GM21717 (cell line): Measurements from ENCODE around the gene PRDX2.
A peak's percentile ranks its signal among the peaks of the same experiment; 100 is the strongest.

Experiments used
- ATAC-seq: cut with Tn5 transposase; IDR thresholded peaks from one replicate; pipeline ENCODE4 v1.9.1; 2021; ENCODE audit warnings: mild to moderate bottlenecking, moderate library complexity; ENCODE audit not compliant: unreplicated experiment

PRDX2 gene

DNA sequence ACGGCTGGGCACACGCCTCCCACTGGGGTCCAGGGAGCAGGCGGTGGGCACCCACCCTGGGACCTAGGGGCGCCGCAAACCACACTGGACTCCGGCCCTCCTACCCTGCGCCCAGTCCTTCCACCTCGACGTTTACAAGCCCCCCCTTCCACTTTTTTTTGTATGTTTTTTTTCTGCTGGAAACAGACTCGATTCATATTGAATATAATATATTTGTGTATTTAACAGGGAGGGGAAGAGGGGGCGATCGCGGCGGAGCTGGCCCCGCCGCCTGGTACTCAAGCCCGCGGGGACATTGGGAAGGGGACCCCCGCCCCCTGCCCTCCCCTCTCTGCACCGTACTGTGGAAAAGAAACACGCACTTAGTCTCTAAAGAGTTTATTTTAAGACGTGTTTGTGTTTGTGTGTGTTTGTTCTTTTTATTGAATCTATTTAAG, 8.7 kb downstream of the PRDX2 start:
- ATAC-seq = no peak

DNA sequence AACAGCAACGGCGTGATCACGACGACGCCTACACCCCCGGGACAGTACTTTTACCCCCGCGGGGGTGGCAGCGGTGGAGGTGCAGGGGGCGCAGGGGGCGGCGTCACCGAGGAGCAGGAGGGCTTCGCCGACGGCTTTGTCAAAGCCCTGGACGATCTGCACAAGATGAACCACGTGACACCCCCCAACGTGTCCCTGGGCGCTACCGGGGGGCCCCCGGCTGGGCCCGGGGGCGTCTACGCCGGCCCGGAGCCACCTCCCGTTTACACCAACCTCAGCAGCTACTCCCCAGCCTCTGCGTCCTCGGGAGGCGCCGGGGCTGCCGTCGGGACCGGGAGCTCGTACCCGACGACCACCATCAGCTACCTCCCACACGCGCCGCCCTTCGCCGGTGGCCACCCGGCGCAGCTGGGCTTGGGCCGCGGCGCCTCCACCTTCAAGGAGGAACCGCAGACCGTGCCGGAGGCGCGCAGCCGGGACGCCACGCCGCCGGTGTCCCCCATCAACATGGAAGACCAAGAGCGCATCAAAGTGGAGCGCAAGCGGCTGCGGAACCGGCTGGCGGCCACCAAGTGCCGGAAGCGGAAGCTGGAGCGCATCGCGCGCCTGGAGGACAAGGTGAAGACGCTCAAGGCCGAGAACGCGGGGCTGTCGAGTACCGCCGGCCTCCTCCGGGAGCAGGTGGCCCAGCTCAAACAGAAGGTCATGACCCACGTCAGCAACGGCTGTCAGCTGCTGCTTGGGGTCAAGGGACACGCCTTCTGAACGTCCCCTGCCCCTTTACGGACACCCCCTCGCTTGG, 9.3 kb downstream of the PRDX2 start:
- no peak for ATAC-seq

DNA sequence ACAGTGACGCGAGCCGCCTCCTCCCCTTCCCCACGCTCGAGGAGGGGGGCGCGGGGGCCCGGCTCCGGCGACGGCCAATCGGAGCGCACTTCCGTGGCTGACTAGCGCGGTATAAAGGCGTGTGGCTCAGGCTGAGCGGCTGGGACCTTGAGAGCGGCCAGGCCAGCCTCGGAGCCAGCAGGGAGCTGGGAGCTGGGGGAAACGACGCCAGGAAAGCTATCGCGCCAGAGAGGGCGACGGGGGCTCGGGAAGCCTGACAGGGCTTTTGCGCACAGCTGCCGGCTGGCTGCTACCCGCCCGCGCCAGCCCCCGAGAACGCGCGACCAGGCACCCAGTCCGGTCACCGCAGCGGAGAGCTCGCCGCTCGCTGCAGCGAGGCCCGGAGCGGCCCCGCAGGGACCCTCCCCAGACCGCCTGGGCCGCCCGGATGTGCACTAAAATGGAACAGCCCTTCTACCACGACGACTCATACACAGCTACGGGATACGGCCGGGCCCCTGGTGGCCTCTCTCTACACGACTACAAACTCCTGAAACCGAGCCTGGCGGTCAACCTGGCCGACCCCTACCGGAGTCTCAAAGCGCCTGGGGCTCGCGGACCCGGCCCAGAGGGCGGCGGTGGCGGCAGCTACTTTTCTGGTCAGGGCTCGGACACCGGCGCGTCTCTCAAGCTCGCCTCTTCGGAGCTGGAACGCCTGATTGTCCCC, 10.1 kb downstream of the PRDX2 start, which contains the start of gene JUNB:
JUNB (plus strand) TSS at position 142 of the 706 bp plus-strand sequence; CDS start at position 428, 286 bp downstream.
- ATAC-seq = no peak

DNA sequence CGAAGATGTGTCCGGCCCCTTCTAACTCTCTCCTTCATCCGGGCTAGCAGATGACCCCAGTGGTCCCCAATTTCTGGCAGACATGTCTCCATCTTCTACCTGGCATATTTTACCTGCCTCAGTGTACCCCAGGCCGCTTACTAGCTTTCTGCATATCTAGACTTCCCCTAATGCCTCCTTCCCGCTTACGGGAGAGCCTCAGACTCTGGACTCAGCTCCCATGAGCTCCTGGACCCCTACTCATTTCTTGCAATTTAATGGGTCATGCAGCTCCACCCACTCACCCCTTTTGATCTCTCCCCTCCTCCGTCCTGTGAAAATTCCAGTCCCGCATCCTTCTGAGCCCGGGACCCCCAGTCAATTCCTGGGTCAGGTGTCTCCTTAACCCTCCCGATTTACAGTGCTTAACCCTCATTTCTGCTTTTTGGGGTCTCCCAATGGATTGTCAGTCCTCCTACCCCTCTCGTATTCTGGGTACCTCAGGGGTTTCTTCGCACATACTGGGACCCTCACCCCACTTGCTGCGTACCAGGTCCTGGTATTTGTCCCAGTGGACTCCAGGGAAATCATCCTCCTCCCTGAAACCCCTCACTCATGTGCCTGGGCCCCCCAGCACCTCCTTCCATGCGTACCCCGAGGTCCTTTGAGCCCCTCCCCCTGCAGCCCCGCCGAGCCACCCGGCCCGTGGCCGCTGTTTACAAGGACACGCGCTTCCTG, 10.8 kb downstream of the PRDX2 start:
- ATAC-seq = no peak

DNA sequence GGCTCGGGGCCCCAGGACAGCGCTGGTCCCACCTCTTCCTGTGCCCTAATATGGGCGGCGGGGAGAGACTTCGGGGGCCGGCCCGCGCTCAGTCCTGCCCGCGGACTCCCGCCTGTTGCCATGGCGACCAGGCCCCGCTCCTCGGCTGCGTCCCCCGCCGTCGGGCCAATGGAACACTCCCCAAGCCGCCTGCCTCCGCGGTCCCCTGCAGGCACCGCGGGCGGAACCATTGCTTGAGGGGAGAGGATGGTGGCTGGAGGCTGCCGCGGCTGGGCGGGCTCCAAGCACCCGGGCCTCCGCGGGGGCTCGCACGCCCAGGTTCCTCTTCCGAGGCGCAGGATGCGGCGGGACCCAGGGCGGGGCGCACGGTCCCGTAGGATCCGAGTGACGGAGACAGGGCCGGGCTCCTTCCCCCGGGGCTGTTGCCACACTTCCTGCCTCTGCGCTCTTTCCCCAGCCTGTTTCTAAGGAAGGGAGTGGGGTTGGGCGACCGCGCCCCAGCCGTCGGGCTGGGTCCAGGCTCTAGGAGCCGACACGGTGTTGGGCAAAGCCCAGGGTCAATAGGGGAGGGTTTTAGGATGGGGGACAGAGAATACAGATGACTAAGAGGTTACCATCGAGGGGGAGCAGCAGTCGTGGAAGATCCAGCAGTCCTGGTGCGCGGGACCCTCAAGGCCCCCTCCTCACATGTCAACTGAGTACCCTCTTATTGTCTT, 11.5 kb downstream of the PRDX2 start:
- peak; percentile 31 for ATAC-seq

DNA sequence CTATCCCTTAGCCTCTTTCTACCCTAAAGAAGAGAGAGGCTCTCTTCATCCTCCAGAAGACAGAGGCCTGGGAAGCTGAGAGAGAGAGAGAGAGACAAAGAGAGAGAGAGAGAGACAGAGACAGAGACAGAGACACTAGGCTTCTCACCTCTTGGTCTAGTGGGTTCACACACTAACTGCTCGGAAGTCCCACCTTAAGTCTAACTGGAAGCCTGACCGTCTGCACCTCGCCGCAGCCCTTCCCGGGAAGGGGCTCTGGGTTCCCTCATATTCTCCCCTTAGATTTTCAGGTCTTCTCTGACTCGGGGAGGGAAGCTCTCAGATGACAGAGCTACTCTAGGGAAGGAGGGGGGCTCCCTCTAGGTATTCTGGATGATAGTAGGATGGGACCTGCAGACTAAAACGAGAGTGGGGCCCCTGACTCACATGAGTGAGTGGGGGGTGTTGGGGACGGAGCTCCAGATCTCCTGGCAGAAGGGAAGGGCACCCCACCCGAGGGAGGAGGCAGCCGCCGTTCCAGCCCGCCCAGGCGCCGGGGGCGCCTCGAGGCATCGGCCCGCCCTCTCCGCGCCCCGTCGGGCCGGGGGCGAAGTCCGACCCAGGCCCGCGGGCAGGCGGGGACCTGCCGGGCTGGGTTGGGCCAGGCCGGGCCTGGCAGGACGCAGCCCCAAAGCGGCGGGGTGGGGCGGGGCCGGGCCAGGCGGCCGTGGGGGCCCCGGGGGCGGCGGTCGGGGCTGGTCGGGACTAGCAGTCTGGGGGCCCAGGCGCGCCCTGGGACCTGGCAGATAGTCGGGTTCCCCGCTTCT, 12.3 kb downstream of the PRDX2 start:
- no peak for ATAC-seq

DNA sequence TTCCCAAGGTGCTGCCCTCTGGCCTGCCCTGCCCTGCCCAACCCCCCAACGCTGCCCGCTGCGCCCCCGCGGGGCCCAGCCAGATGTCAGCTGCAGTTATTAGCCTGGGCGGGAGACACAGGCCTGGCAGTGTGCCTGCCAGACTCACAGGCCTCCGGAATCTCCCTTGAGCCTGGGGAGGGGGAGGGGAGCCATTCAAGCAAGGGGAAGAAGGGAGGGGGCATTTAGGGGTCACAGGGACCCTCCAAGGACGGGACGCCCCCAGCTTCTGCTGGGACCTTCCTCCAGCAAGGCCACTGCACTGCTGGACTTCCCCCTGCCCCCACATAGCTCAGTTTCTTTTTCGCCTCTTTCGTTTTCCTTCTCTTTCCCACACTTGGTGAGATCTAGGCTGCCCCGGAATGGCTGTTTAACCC, 12.9 kb downstream of the PRDX2 start:
- no peak for ATAC-seq

DNA sequence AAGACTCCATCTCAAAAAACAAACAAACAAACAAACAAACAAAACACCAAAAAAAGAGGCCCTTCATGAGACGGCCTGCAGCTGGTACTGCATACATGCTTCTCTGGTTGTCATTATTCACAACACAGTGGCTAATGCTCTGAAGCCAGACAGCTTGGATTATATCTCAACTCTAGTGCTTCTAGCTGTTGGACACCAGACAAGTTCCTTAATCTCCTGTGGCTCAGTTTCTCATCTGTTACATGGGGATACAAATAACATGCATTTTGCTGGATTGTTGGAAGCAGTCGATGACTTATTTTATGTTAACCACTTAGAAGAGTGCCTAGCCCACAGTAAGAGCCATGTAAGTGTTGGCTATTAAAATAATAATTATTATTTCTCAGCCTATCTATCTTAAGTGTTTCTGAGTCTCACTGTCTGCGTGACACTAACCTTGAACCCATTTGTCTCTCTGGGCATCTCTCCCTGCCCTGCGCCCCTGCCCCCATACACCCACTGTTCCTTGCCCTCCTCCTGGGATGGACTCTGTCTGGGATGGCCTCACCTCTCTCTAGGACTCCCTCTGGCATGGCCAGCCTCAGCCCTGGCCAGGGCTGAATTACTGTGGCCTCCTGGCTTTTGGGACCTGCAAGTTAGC, 13.4 kb downstream of the PRDX2 start:
- ATAC-seq = no peak

DNA sequence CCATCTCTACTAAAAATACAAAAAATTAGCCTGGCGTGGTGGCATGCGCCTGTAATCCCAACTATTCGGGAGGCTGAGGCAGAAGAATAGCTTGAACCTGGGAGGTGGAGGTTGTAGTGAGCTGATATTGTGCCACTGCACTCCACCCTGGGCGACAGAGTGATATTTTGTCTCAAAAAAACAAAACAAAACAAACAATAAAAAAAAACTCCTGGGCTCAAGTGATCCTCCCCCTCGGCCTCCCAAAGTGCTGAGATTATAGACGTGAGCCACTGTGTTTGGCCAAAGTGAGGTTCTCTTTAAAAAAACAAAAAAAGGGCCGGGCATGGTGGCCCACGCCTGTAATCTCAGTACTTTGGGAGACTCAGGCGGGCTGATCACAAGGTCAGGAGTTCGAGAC, 14.1 kb downstream of the PRDX2 start:
- ATAC-seq = no peak

DNA sequence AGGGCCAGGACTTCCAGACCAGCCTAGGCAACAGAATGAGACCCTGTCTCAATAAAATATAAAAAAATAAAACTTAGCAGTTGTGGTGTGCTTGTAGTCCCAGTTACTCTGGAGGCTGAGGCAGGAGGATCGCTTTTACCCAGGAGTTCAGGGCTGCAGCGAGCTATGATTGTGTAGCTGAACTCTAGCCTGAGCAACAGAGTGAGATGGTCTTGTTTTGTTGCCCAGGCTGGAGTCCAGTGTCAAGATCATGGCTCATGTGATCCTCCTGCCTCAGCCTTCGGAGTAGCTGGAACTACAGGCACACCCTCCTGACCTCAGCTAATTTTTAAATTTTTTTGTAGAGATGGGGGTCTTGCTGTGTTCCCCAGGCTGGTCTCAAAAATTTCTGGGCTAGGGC, 14.6 kb downstream of the PRDX2 start:
- no peak for ATAC-seq

DNA sequence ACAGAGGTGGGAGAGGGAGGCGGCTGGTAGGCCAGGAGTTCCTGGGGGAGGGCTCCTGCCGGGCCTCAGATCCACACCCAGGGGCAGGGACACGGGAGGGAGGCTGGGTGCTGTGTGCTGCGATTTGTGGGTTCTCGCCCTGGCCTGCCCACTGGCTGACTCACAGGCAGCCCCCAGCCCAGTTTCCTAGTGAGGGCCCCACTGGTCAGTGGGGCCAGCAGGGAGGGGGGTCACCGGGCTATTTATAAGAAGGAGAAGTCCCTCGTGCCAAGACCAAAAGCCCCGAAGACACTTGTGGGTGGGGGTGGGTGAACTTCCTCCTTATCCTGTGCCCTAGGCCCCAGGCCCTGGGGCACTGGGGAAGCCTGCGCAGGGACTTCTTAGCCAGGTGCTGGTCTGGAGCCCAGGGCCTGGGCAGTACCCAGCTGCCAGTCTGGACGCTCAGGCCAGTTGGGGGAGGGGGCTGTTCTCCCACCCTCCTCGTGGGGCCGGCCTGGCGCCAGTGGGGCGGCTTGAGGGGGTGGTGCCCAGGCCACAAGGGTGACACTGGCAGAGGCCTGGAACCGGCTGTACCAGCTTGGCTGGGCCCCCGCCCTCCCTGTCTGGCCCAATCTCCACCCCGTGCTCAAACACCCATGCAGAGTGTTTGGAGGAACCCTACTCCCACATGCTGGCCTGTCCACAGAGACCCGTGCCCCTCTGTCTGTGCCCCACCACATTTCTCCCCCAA, 15.3 kb downstream of the PRDX2 start:
- ATAC-seq = no peak

DNA sequence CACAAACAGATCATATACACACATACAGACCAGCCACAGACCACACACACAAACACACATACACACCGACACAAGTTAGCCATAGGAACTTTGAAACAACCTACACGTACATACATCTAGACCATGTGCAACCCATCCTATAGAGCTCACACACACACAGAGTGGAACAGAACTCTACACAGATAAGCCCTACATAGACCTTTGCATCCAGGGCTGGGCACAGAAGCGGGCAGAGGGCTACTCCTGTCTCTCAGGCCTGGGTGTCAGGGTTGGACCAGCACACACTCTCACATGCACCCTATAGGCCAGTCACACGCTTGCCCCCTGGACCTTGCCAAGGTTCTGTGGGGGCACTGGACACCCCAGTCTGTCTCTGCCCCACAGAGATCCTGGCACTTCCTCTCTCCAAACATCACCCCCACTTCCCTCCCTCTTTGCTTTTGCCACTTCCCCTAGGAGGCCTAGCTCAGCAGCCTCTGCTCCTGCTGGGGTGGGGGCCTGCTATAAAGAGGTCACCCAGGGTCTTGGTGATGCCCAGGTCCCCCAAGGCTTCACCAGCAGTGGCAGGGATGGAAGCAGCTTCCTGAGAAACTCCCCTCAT, 16.1 kb downstream of the PRDX2 start:
- ATAC-seq = no peak

DNA sequence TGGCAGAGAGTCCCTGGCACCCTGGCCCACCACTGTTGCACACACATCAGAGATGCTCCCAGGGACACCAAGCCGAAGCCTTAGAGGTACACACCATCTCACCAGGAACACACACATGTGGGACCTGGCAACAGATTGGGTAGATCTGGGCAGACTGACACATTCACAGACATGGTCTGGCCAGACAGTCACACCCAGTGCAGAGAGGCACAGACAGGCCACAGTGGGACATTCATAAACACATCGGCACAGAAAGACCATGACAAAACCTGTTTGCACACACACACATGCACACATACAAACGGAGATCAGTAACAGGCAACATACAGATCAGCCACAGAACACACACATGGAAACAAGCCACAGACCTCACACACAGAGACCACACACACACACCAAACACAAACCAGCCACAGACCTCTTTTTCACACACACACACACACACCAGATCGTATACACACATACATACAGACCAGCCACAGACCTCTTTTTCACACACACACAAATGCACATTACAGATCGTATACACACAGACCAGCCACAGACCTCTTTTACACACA, 16.6 kb downstream of the PRDX2 start:
- no peak for ATAC-seq

DNA sequence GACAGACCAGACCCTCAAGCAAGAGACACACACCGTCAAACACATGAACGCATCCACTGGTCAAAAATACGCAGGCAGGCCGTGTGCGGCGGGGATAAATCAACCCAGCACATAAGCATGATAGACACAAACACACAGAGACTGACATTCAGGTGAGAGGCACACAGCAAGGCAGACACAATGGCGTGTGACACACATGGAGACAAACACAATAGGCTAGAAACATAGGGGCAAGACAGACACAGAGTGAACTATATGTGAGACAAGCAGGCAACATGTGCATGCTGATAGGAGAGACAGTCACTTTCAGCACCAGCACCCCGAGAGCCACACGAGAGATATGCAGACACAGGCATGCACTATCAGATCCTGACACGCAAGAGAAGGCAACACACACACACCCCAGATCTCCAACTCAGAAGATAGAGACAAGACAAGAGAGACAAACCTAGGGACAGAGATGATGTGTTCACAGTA, 17.2 kb downstream of the PRDX2 start:
- no peak for ATAC-seq

DNA sequence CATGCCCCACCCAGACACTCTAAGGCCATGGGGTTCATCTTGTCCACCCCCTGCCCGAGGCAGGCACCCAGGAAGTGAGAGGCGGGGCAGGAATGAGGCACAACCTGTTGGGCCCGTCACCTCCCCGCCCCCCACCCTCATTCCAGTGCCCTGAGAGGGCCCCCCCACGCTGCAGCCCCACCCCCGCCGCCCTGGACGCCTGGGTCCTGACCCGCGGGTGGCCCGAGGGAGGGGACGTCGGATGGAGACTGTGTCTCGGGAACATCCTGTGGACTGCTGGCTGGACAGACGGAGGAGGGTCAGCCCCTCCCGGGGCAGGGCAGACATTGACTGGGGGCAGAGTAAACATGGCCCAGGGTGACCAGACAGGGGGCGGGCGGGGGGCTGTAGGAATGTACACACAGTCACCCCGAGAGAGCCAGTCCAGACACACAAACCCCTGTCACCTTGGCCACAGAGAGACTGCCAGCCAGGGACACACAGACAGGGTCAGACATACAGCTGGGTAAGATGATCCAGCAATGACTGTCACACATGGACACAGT, 17.7 kb downstream of the PRDX2 start:
- no peak for ATAC-seq

DNA sequence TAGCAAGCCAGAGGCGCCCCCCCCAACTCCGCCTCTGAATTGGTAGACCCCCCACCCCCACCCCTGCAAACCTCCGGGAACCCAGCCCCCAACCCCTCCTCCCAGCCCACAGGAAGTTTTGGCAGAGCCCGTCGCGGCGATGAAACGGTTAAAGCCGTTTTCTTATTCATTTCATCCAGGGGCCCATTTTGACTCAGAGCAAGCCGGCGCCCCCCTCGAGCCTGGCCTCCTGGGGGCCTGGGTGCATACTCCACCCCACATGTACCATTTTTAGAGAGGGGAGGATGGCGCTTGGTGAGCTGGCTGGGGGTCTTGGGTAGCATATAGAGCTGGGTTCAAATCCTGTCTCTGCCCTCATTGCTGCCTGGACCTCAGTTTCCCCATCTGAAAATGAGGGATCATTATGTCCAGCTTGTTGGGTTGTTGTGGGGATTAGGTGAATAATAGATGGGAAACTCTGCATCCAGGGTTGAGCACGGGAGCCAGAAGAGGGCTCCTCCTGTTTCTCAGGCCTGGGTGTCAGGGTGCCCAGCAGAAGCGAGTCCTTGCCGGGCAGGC, 18.2 kb downstream of the PRDX2 start:
- no peak for ATAC-seq

DNA sequence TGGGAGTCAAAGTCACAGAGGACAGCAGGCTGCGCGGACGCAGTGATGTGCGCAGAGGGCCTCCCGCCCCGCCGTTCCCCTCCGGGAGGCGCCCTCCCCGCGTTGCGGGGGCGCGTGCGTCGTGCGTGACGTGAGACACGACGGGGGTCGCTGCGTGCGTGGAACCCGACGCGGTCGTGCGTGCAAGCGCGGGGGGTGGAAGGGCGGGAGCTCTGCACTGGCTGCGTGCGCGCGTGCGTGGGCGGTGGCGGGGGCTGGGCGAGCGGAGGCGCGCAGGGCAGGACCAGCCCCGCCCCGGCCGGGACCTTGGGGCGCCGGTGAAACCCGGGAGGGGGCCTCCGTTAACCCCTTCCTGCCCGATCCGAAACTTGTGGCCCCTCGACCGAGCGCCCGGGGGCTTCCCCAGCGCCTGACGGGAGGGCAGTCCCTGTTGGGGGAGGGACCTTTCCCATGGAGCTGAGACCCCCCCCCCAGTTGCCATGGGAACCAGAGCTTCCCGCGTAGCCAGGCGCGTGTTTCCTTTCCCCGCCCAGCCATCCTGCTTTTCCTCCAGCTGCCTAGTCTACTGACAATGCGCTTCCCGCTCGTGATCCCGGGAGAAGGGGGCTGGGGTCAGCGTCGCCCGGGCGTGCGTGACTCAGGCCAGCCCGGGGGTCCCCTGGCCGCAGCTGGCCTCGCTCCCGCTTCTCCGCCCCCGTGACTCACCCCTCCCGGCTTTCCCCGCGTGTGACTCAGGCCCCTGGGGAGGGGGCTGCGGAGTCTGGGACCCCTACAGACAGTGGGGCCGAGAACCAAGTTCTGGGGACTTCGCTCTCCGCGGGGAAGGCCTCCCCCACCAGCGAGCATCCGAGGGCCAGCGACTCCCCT, 18.9 kb downstream of the PRDX2 start:
- peak; percentile 23 for ATAC-seq
